ENCODE measurements around the gene SPESP1. TPM values are rescaled to one million over a fixed set of nuclear protein-coding genes. Genes with fewer than 3 reads are reported as not detected.

Gene SPESP1
- 1.6 TPM for total RNA-seq

GRCh38 chr15:68930268-68931022 lies at the start of gene SPESP1:
SPESP1 (plus strand) TSS chr15:68930525; CDS start chr15:68930654, 129 bp downstream.

Other genes with a start within 250 kb of the SPESP1 start
- 89.6 TPM for gene ANP32A, start 109.6 kb upstream of the SPESP1 start, total RNA-seq
- gene NOX5, start 84.2 kb downstream of the SPESP1 start, total RNA-seq = 0.23 TPM
- gene GLCE, start 230.1 kb downstream of the SPESP1 start, total RNA-seq = 38.5 TPM